HCT116 (cell line): Measurements from ENCODE around the gene TH. TPM values are rescaled to one million over a fixed set of nuclear protein-coding genes. Genes with fewer than 3 reads are reported as not detected.

Source experiments
- ATAC-seq: fragments of 200-7000 bp; cut with Tn5 transposase; 2 replicates; pipeline ENCODE4 v1.9.1; 2020; ENCODE audit warnings: mild to moderate bottlenecking, moderate library complexity
- BruUV-seq: library from RNA; stranded (reverse); fragments of 400-500 nt; replicated peaks from 2 replicates; lab custom pipeline; 2021; lab: Mats Ljungman, UMichigan
- CTCF ChIA-PET: fragments of 300-600 bp; sonication (Branson Sonifier 250); formaldehyde crosslinking; loops from one replicate; lab custom pipeline; 2021; ENCODE audit warnings: antibody characterized with exemption; lab: Charles Lee
- POLR2A ChIA-PET: fragments of 300-600, 350-600 bp; sonication (Branson Sonifier 250); formaldehyde crosslinking; loops from one replicate; lab custom pipeline; 2021; ENCODE audit warnings: antibody characterized with exemption; lab: Charles Lee
- RAD21 ChIA-PET, 2 experiments: fragments of 300-600 bp; sonication (Branson Sonifier 250); formaldehyde crosslinking; loops; one replicate each; lab custom pipeline; 2023; ENCODE audit warnings: low total read pairs in 2 of 2; ENCODE audit not compliant: uncharacterized antibody in 2 of 2, unreplicated experiment in 2 of 2, low non-redundant PET in 1 of 2; lab: Charles Lee
- DNase-seq: peaks from one replicate; pipeline ENCODE4 v3.0.0-alpha.2; 2010; ENCODE audit warnings: low read depth, low spot score
- H2AFZ ChIP-seq: fragments of 200-600 bp; shearing (Covaris generic), sonication (generic); 2 replicates; pipeline ENCODE4 v1.6.1; 2017; ENCODE audit warnings: low read depth, mixed run types, mixed read lengths, antibody characterized with exemption, low read length; ENCODE audit not compliant: poor library complexity, severe bottlenecking
- H3K27ac ChIP-seq: 2 replicates; pipeline ENCODE4 v1.5.1; 2012; ENCODE audit warnings: low read depth, low read length
- H3K27me3 ChIP-seq: fragments of 200-600 bp; sonication (generic); 2 replicates; pipeline ENCODE4 v1.6.1; 2016; ENCODE audit warnings: mixed run types, low read length, mixed read lengths; ENCODE audit not compliant: insufficient read depth
- H3K36me3 ChIP-seq, 2 experiments: fragments of 200-500 bp in 1 of 2; fragments of 200-600 bp in 1 of 2; sonication (Bioruptor generic) in 1 of 2; sonication (generic) in 1 of 2; 2 replicates each; pipeline versions ENCODE4 v1.5.1 to v1.6.1; 2014 to 2016; ENCODE audit warnings: low read length in 2 of 2, inconsistent platforms in 1 of 2, mixed read lengths in 1 of 2, mixed run types in 1 of 2; ENCODE audit not compliant: insufficient read depth in 2 of 2, control insufficient read depth in 1 of 2
- H3K4me1 ChIP-seq, 2 experiments: fragments of 200-600 bp in 1 of 2; sonication (generic) in 1 of 2; 2 replicates each; pipeline versions ENCODE4 v1.5.1 to v1.6.1; 2012 to 2017; ENCODE audit warnings: low read length in 2 of 2, inconsistent platforms in 1 of 2, mild to moderate bottlenecking in 1 of 2, mixed read lengths in 1 of 2, mixed run types in 1 of 2, moderate library complexity in 1 of 2; ENCODE audit not compliant: insufficient read depth in 2 of 2, control insufficient read depth in 1 of 2
- H3K4me2 ChIP-seq: fragments of 200-600 bp; sonication (generic); 2 replicates; pipeline ENCODE4 v1.6.1; 2017; ENCODE audit warnings: mixed run types, low read length, mixed read lengths
- H3K4me3 ChIP-seq, 2 experiments: fragments of 200-600 bp in 1 of 2; sonication (generic) in 1 of 2; replicated peaks in 1 of 2; 2 replicates each; pipeline ENCODE4 v1.5.1; 2011 to 2016; ENCODE audit warnings: low read length in 2 of 2, control low read depth in 1 of 2, low read depth in 1 of 2, mild to moderate bottlenecking in 1 of 2, mixed read lengths in 1 of 2, mixed run types in 1 of 2
- H3K79me2 ChIP-seq: fragments of 200-600 bp; sonication (generic); 2 replicates; pipeline ENCODE4 v1.6.1; 2017; ENCODE audit warnings: mild to moderate bottlenecking, mixed run types, low read length, moderate library complexity, mixed read lengths; ENCODE audit not compliant: insufficient read depth
- H3K9ac ChIP-seq: fragments of 200-600 bp; sonication (generic); 2 replicates; pipeline ENCODE4 v1.6.1; 2016; ENCODE audit warnings: low read length, mixed read lengths
- H3K9me2 ChIP-seq: fragments of 200-600 bp; sonication (generic), shearing (Covaris generic); 2 replicates; pipeline ENCODE4 v1.6.1; 2017; ENCODE audit warnings: mixed run types, mild to moderate bottlenecking, moderate library complexity; ENCODE audit not compliant: insufficient read depth
- H3K9me3 ChIP-seq, 2 experiments: fragments of 200-500 bp in 1 of 2; fragments of 200-600 bp in 1 of 2; sonication (Bioruptor generic) in 1 of 2; sonication (generic) in 1 of 2; 2 replicates each; pipeline ENCODE4 v1.6.1; 2014 to 2017; ENCODE audit warnings: low read length in 2 of 2, mixed read lengths in 2 of 2, inconsistent platforms in 1 of 2, low read depth in 1 of 2, mild to moderate bottlenecking in 1 of 2, mixed run types in 1 of 2, moderate library complexity in 1 of 2; ENCODE audit not compliant: control insufficient read depth in 1 of 2, insufficient read depth in 1 of 2
- H4K20me1 ChIP-seq: fragments of 200-600 bp; sonication (generic), shearing (Covaris generic); 2 replicates; pipeline ENCODE4 v1.6.1; 2017; ENCODE audit warnings: mixed run types, mild to moderate bottlenecking, moderate library complexity; ENCODE audit not compliant: insufficient read depth
- CEBPB ChIP-seq: IDR thresholded peaks from 2 replicates; pipeline ENCODE4 v1.6.1; 2012; ENCODE audit warnings: low read depth
- ELF1 ChIP-seq: IDR thresholded peaks from 2 replicates; pipeline ENCODE4 v1.6.1; 2012; ENCODE audit warnings: low read depth, borderline replicate concordance
- EZH2 ChIP-seq: fragments of 200-600 bp; sonication (generic); IDR thresholded peaks from 2 replicates; pipeline ENCODE4 v1.6.1; 2017; ENCODE audit warnings: antibody characterized with exemption, mixed run types
- EZH2phosphoT487 ChIP-seq: fragments of 200-600 bp; IDR thresholded peaks from 2 replicates; pipeline ENCODE4 v1.6.1; 2018; ENCODE audit warnings: antibody characterized with exemption, borderline replicate concordance
- FOSL1 ChIP-seq: IDR thresholded peaks from 2 replicates; pipeline ENCODE4 v1.6.1; 2012; ENCODE audit warnings: low read depth
- POLR2A ChIP-seq: IDR thresholded peaks from 2 replicates; pipeline ENCODE4 v1.7.0; 2011; ENCODE audit warnings: borderline replicate concordance; ENCODE audit not compliant: insufficient read depth, insufficient read length; ENCODE audit errors: extremely low read depth
- POLR2AphosphoS5 ChIP-seq: IDR thresholded peaks from 2 replicates; pipeline ENCODE4 v1.6.1; 2011; ENCODE audit warnings: mild to moderate bottlenecking, low read depth, low read length, moderate library complexity
- SIN3A ChIP-seq: IDR thresholded peaks from 2 replicates; pipeline ENCODE4 v1.6.1; 2012; ENCODE audit warnings: low read depth
- SRF ChIP-seq: IDR thresholded peaks from 2 replicates; pipeline ENCODE4 v1.6.1; 2012; ENCODE audit warnings: low read depth
- TCF7L2 ChIP-seq: IDR thresholded peaks from 2 replicates; pipeline ENCODE4 v1.7.0; 2011; ENCODE audit warnings: borderline replicate concordance, inconsistent platforms; ENCODE audit not compliant: insufficient read depth, insufficient read length; ENCODE audit errors: extremely low read depth
- YY1 ChIP-seq: IDR thresholded peaks from 2 replicates; pipeline ENCODE4 v1.6.1; 2011; ENCODE audit warnings: low read length, low read depth, moderate library complexity, mild to moderate bottlenecking; ENCODE audit not compliant: insufficient replicate concordance; ENCODE audit errors: extremely low read depth
- ZFX ChIP-seq: fragments of 450-650 bp; IDR thresholded peaks from 2 replicates; pipeline ENCODE4 v1.6.1; 2017
- ZNF274 ChIP-seq: fragments of 200-500 bp; sonication (Bioruptor generic); IDR thresholded peaks from 2 replicates; pipeline ENCODE4 v1.6.1; 2014; ENCODE audit warnings: mild to moderate bottlenecking, low read depth, low read length, inconsistent platforms
- intact Hi-C: fragments of 100-400 bp; cut with micrococcal nuclease; formaldehyde crosslinking; loops from 2 replicates; pipeline ENCODE4 v1.10.0; 2022
- total RNA-seq: library from RNA; stranded (reverse); gene quantifications from one replicate; pipeline ENCODE4 v1.2.1, GENCODE V29; 2021; ENCODE audit not compliant: unreplicated experiment
- TF ChIP-seq, protein P1 (sequence below): IDR thresholded peaks from 2 replicates; pipeline ENCODE4 v1.6.1; 2012
- TF ChIP-seq, protein P2 (sequence below): IDR thresholded peaks from 2 replicates; pipeline ENCODE4 v1.6.1; 2012
- TF ChIP-seq, protein P3 (sequence below), 3 experiments: fragments of 200-600 bp in 1 of 3; sonication (generic) in 1 of 3; IDR thresholded peaks in 2 of 3; conservative IDR thresholded peaks in 1 of 3; 2 replicates each; pipeline ENCODE4 v1.5.1; 2012 to 2017; ENCODE audit warnings: low read depth in 2 of 3, low read length in 2 of 3, antibody characterized with exemption in 1 of 3, borderline replicate concordance in 1 of 3, control low read depth in 1 of 3, mild to moderate bottlenecking in 1 of 3, mixed read lengths in 1 of 3, mixed run types in 1 of 3, moderate library complexity in 1 of 3; ENCODE audit not compliant: insufficient read depth in 1 of 3

Gene TH
- total RNA-seq, 1 experiment from 2014 or later: not detected

DNA sequence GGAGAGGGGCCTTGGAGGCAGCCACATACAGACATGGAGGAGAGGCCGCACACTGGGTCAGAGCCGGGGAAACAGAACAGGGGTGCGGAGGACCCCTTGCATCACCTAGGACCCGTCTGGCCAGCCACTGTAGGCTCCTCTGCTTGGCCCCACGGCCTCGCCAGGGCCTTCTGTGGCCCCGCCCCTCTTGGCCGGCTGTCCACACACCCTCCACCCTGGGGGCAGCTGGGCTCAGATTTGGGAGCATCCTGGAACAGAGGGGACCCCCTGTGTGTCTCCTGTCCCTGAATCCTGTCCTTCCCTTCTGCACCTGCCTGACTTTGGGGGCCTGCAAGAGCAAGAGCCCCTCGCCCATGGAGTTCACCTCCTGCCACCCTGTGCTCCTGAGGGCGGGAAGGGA lies 7.9 kb upstream of the TH start (continued):
- no peak for TF ChIP-seq YY1
- TF ChIP-seq, protein P1, sequence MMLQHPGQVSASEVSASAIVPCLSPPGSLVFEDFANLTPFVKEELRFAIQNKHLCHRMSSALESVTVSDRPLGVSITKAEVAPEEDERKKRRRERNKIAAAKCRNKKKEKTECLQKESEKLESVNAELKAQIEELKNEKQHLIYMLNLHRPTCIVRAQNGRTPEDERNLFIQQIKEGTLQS: no peak
- no peak for TF ChIP-seq EZH2phosphoT487
- no peak for TF ChIP-seq POLR2A
- TF ChIP-seq, protein P2, sequence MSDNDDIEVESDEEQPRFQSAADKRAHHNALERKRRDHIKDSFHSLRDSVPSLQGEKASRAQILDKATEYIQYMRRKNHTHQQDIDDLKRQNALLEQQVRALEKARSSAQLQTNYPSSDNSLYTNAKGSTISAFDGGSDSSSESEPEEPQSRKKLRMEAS: no peak
- no peak for TF ChIP-seq SIN3A
- TF ChIP-seq ELF1: no peak
- TF ChIP-seq ZNF274: no peak
- no peak for TF ChIP-seq CEBPB

DNA sequence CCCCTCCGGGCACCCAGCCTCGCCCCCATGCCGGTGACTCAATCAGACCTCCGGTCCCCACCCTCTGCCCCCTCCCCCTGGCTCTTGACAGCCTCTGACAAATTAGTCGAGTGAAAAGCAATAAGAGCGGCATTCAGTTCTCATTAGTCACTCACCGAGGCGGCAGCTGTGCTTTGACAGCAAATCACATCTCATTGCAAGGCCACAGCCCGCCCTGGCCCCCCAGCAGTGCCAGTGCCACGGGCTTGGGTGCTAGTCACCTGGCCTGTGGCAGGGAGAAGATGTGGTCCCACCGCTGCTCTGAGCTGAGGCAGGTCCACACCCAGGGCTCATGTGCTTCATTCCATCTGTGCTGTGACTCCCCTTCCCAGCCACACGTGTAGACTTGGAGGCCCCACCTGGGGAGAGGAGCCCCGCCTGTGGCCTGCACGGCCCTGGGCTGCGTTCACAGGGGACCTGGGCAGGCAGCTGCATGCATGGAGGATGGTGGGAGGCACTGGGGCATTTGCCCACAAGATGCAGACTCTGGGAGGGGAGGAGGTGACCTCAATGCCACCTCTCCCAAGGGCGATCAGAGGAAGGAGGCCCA lies 7.4 kb upstream of the TH start:
- peak overlapping the region; percentile 40 for H3K27ac ChIP-seq
- RAD21 ChIA-PET: no interaction called here
- DNase-seq: peak; percentile 60
- H2AFZ ChIP-seq: no peak overlapping the region
- POLR2A ChIA-PET: no interaction called here
- H3K4me2 ChIP-seq: peak overlapping the region; percentile 90
- H3K79me2 ChIP-seq: no peaks in the 10 kb centered on the region
- intact Hi-C loops: no loop called here
- H3K27me3 ChIP-seq: no peaks in the 10 kb centered on the region
- peak overlapping the region; percentile 43 for H3K9ac ChIP-seq
- CTCF ChIA-PET: interaction anchor here (0.9 to 1.0 kb wide), 2 partner anchors 8 to 10 kb away, joined by 3 read pairs; no protein-coding TSS in a partner anchor
- no peaks in the 10 kb centered on the region for H3K9me3 ChIP-seq
- no TSS peak for BruUV-seq
- no peak for TF ChIP-seq SRF
- no peak for TF ChIP-seq ZFX
- peak; percentile 84 for TF ChIP-seq TCF7L2
- TF ChIP-seq, protein P3, sequence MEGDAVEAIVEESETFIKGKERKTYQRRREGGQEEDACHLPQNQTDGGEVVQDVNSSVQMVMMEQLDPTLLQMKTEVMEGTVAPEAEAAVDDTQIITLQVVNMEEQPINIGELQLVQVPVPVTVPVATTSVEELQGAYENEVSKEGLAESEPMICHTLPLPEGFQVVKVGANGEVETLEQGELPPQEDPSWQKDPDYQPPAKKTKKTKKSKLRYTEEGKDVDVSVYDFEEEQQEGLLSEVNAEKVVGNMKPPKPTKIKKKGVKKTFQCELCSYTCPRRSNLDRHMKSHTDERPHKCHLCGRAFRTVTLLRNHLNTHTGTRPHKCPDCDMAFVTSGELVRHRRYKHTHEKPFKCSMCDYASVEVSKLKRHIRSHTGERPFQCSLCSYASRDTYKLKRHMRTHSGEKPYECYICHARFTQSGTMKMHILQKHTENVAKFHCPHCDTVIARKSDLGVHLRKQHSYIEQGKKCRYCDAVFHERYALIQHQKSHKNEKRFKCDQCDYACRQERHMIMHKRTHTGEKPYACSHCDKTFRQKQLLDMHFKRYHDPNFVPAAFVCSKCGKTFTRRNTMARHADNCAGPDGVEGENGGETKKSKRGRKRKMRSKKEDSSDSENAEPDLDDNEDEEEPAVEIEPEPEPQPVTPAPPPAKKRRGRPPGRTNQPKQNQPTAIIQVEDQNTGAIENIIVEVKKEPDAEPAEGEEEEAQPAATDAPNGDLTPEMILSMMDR (IDR thresholded peaks at IDR 0.05 in 2 of 3, conservative IDR thresholded peaks at IDR 0.05 in 1 of 3; ENCODE audit: borderline replicate concordance in 1 of 3, insufficient read depth in 1 of 3, low read depth in 2 of 3, low read length in 2 of 3): no peak
- no peak for TF ChIP-seq POLR2A
- peak; percentile 37; the same call in 1 of the 2 replicates for TF ChIP-seq POLR2AphosphoS5
- TF ChIP-seq YY1: no peak
- no peak for TF ChIP-seq EZH2phosphoT487
- TF ChIP-seq, protein P1: no peak
- TF ChIP-seq CEBPB: no peak
- TF ChIP-seq EZH2: no peak
- TF ChIP-seq FOSL1: no peak
- H4K20me1 ChIP-seq: no peaks in the 10 kb centered on the region
- H3K4me3 ChIP-seq: peak overlapping the region in 1 of 2 experiments; percentile 30; a peak in 2 of 4 replicates
- no peaks in the 10 kb centered on the region for H3K9me2 ChIP-seq
- H3K36me3 ChIP-seq: no peaks in the 10 kb centered on the region
- H3K4me1 ChIP-seq: peaks cover 30 to 63% of the 10 kb centered on the region in 2 experiments
- ATAC-seq: peak; percentile 77
